PC-3 (cell line): ENCODE measurements around the gene HOXB1.

Experiments used
- EZH2 ChIP-seq: fragments of 300-600 bp; sonication (generic); IDR thresholded peaks from one replicate; pipeline ENCODE4 v1.6.1; 2017; ENCODE audit warnings: antibody characterized with exemption, mild to moderate bottlenecking, low read length; ENCODE audit not compliant: unreplicated experiment
- EZH2phosphoT487 ChIP-seq: fragments of 300-600 bp; sonication (generic); IDR thresholded peaks from 2 replicates; pipeline ENCODE4 v1.6.1; 2018; ENCODE audit warnings: mild to moderate bottlenecking, antibody characterized with exemption, low read length, borderline replicate concordance
- TF ChIP-seq, protein P1 (sequence below): fragments of 300-600 bp; sonication (generic); conservative IDR thresholded peaks from 2 replicates; pipeline ENCODE4 v1.5.1; 2017; ENCODE audit warnings: antibody characterized with exemption, low read depth, mild to moderate bottlenecking, low read length

DNA sequence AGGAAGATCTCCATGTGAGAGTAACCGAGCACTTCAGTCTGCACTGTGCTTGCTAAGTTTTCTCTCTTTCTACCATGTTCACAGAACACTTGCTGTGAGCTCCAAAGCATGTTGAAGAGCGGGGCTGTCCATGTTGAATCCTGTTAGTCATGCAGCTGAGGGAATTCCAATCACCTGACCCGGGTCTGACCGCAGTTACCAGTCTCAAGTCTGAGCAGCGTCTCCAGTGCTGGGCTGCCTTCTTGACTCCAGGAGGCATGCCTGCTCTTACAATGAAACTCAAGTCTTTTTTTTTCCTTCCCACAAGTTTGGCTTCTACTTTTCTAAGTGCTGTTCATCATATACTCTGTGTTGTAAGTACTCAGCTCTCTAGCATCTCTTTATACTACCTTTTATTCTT lies 44.3 kb downstream of the HOXB1 start:
- TF ChIP-seq, protein P1, sequence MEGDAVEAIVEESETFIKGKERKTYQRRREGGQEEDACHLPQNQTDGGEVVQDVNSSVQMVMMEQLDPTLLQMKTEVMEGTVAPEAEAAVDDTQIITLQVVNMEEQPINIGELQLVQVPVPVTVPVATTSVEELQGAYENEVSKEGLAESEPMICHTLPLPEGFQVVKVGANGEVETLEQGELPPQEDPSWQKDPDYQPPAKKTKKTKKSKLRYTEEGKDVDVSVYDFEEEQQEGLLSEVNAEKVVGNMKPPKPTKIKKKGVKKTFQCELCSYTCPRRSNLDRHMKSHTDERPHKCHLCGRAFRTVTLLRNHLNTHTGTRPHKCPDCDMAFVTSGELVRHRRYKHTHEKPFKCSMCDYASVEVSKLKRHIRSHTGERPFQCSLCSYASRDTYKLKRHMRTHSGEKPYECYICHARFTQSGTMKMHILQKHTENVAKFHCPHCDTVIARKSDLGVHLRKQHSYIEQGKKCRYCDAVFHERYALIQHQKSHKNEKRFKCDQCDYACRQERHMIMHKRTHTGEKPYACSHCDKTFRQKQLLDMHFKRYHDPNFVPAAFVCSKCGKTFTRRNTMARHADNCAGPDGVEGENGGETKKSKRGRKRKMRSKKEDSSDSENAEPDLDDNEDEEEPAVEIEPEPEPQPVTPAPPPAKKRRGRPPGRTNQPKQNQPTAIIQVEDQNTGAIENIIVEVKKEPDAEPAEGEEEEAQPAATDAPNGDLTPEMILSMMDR = peak; percentile 55
- TF ChIP-seq EZH2 (no peak), EZH2phosphoT487 (no peak)
